ENCODE measurements around the gene STK35.

DNA sequence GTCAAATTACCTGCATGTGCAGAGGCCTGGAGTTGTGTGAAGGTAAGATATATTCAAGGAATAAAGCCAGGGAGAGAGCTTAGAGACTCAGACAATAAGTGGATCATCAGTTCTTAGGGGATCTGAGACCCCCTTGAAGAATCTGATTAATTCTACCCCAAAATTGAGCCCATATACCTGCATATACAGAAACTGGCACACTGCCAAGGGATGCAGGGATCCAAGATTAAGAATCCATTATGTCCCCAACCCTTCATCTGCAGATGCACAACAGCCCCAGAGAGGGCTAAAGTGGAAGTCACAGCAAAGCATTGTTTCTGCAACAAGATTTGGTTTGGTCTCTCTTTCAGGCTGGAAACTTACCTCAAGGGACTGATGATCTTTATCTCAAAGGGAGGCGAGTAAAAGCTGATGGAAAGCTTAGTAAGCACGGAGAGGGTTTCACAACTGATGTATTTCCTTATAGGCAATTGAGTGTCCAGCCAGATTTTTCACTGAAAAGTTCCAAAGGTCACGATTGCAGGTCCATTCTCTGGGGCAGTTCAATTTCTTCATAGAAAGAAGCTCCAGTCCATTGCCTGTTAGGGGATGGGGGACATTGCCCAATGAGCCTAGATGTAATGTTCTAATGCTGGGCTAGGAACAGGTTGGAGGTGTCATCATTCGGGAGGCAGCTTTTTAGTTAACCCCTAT lies 20.9 kb upstream of the STK35 start:
- TF ChIP-seq HDGF (IDR thresholded peaks at IDR 0.05; ENCODE audit: borderline replicate concordance) (no peak), FOXM1 (IDR thresholded peaks at IDR 0.05; ENCODE audit: borderline replicate concordance) (no peak), L3MBTL2 (conservative IDR thresholded peaks at IDR 0.05) (no peak), SP1 (IDR thresholded peaks at IDR 0.05) (no peak)

Measured in HEK293T (cell line).